IPS-18a (cell line): ENCODE measurements around the gene LPCAT1.

Experiments
- H3K27ac ChIP-seq: one replicate; pipeline ENCODE4 v1.5.1; 2013; ENCODE audit warnings: low read length
- H3K27me3 ChIP-seq: one replicate; pipeline ENCODE4 v1.6.1; 2013; ENCODE audit warnings: mild to moderate bottlenecking, low read length; ENCODE audit not compliant: control insufficient read depth, insufficient read depth
- H3K36me3 ChIP-seq: one replicate; pipeline ENCODE4 v1.6.1; 2013; ENCODE audit warnings: low read depth, low read length; ENCODE audit not compliant: control insufficient read depth
- H3K4me1 ChIP-seq: one replicate; pipeline ENCODE4 v1.6.1; 2013; ENCODE audit warnings: low read depth, low read length; ENCODE audit not compliant: control insufficient read depth
- H3K4me3 ChIP-seq: one replicate; pipeline ENCODE4 v1.5.1; 2013; ENCODE audit warnings: low read length
- H3K9ac ChIP-seq: one replicate; pipeline ENCODE4 v1.6.1; 2013; ENCODE audit warnings: mild to moderate bottlenecking, low read length, moderate library complexity
- H3K9me3 ChIP-seq: one replicate; pipeline ENCODE4 v1.6.1; 2013; ENCODE audit warnings: low read depth, low read length; ENCODE audit not compliant: control insufficient read depth

Gene LPCAT1

DNA sequence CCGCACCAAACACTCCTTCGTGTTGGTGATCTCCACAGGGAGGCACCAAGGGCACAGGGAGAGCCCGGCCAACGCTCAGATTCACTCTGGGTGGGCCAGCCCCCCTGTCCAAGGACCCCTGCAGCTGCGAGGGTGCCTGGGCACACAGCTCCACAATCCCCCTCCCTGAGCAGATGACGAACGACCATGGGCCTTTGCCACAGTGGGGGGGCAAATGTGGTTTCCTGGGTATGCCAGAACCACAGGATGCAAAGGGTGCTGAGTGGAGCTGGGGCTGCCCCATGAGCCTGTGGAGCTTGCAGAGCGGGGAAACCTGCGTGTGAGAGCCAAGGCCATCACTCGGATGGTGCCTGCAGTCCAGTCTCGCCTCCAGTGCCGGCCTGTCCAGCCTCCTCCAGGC, 31.0 kb downstream of the LPCAT1 start:
- Histone ChIP-seq H3K4me3 (no peak overlapping the region), H3K36me3 (peaks cover 65% of the 10 kb centered on the region), H3K9me3 (no peaks in the 10 kb centered on the region), H3K4me1 (no peaks in the 10 kb centered on the region), H3K27ac (no peak overlapping the region), H3K27me3 (no peaks in the 10 kb centered on the region), H3K9ac (no peak overlapping the region)

GRCh38 chr5:1490376-1490775, 33.4 kb downstream of the LPCAT1 start:
- Histone ChIP-seq H3K9ac (no peak overlapping the region), H3K4me1 (no peaks in the 10 kb centered on the region), H3K36me3 (peaks cover 85% of the 10 kb centered on the region), H3K4me3 (no peak overlapping the region), H3K27ac (no peak overlapping the region), H3K9me3 (no peaks in the 10 kb centered on the region), H3K27me3 (no peaks in the 10 kb centered on the region)

GRCh38 chr5:1489754-1490153, 34.0 kb downstream of the LPCAT1 start:
- Histone ChIP-seq H3K4me1 (no peaks in the 10 kb centered on the region), H3K9ac (no peak overlapping the region), H3K9me3 (no peaks in the 10 kb centered on the region), H3K4me3 (no peak overlapping the region), H3K36me3 (peaks cover 89% of the 10 kb centered on the region), H3K27me3 (no peaks in the 10 kb centered on the region), H3K27ac (no peak overlapping the region)

- no peaks in the 10 kb centered on the region for H3K27me3 ChIP-seq
- no peaks in the 10 kb centered on the region for H3K4me1 ChIP-seq
- peaks cover 84% of the 10 kb centered on the region for H3K36me3 ChIP-seq
- H3K9ac ChIP-seq, result no peak overlapping the region
- no peaks in the 10 kb centered on the region for H3K9me3 ChIP-seq
- H3K27ac ChIP-seq, result no peak overlapping the region
- H3K4me3 ChIP-seq, result no peak overlapping the region
Measured at GRCh38 chr5:1488882-1489680, 34.7 kb downstream of the LPCAT1 start.

DNA sequence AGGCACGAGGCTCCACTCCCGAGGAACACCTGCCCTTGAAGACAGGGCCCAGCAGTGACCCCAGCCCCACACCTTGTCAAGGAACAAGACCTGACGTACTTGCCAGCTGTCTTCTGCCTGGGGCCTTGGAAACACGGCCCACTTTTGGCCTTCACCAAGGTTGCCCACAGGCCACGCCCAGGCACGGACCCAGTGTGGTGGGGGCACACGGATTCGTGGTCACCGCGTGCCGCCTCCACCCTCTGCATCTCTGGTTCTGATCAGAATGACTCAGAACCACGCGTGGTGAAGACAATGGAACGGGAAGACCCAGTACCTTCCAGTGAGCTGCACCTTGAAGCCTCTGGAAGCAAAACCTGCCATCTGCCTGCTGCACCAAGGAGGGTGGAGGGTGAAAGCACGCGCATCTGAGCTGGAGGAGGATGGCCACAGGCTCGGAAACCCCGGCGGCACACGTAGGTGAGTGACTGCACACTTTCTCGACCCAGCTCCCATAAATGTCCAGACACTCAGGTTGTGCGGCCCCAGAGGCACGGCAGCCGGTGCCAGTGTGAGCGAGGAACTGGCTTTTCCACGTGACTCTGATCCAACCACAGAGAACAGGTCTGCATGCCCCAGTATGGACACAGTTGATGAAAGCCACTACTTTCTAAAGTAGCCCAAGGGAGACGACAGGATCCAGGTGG, 36.5 kb downstream of the LPCAT1 start:
- Histone ChIP-seq H3K4me3 (no peak overlapping the region), H3K27me3 (no peaks in the 10 kb centered on the region)

GRCh38 chr5:1486271-1486670, 37.5 kb downstream of the LPCAT1 start:
- Histone ChIP-seq H3K9ac (no peak overlapping the region), H3K4me1 (no peaks in the 10 kb centered on the region)

More for the DNA sequence above, 36.5 kb downstream of the LPCAT1 start:
- Histone ChIP-seq H3K36me3 (peaks cover 75% of the 10 kb centered on the region), H3K9ac (no peak overlapping the region), H3K4me1 (no peaks in the 10 kb centered on the region), H3K27ac (no peak overlapping the region), H3K9me3 (no peaks in the 10 kb centered on the region)

DNA sequence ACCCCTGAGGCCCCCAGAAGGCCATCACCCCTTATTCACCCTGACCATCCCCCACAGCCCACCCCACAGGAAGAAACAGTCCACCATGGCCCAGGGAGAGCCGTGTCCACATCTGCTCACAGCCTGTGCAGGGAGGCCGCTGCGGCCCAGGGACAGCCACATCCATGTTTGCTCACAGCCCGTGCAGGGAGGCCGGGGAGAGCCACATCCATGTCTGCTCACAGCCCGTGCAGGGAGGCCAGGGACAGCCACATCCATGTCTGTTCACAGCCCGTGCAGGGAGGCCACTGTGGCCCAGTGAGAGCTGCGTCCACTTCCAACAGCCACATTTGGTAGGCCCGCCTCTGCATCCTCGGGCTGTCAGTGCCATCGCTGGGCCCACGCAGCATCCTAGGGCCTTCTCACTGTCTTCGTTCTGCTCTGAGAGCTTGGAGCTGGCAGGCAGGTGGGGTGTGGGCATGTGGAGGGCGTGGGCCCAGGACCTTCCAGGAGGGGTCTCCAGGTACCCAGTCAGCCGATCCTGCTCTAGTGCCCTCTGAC, 38.1 kb downstream of the LPCAT1 start:
- Histone ChIP-seq H3K27me3 (no peaks in the 10 kb centered on the region), H3K36me3 (peaks cover 61% of the 10 kb centered on the region), H3K9ac (no peak overlapping the region), H3K9me3 (no peaks in the 10 kb centered on the region), H3K4me3 (no peak overlapping the region), H3K4me1 (no peaks in the 10 kb centered on the region), H3K27ac (no peak overlapping the region)

More at GRCh38 chr5:1486271-1486670, 37.5 kb downstream of the LPCAT1 start:
- Histone ChIP-seq H3K27me3 (no peaks in the 10 kb centered on the region), H3K4me3 (no peak overlapping the region), H3K9me3 (no peaks in the 10 kb centered on the region), H3K36me3 (peaks cover 65% of the 10 kb centered on the region), H3K27ac (no peak overlapping the region)

DNA sequence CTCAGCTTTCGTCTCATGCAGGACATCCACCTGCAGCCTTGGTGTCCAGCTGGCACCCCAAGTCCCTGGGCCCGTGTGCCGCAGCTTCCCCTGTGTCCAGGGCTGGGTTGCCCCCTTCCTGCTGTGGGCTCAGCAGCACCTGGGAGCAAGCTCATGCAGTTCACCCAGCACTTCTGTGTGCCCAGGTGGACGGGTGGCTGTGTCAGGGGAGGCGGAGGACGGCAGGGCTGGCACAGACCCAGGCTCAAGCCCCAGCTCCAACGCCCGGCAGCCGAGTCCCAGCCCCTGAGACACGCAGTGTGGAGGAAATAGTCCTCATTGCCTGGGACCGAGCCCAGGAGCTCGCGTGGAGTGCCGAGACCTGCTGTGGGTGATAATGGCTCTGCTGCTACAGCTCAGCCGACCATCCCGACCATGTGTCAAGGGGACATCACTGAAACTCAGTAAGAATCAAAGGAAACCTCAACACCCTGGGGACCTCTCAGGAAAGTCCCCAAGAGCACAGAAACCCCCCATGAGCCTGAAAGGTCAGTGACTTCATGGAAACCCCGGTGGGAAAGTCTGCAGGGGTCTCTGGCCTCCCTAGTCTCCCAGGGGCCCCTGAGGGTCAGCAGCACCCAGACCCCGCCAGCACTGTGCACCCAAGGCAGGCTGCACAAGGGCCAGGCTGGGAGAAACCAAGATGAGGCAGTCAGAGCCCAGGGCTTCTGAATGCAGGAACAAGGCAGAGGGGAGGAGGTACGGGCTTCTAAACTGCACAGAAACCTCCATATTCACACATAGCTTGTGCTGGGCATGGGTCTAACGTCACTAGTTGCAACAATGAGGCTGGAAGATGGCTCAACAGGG, 38.8 kb downstream of the LPCAT1 start:
- Histone ChIP-seq H3K27ac (no peak overlapping the region), H3K4me1 (no peaks in the 10 kb centered on the region), H3K9me3 (no peaks in the 10 kb centered on the region), H3K9ac (no peak overlapping the region), H3K27me3 (no peaks in the 10 kb centered on the region), H3K36me3 (peaks cover 56% of the 10 kb centered on the region), H3K4me3 (no peak overlapping the region)

DNA sequence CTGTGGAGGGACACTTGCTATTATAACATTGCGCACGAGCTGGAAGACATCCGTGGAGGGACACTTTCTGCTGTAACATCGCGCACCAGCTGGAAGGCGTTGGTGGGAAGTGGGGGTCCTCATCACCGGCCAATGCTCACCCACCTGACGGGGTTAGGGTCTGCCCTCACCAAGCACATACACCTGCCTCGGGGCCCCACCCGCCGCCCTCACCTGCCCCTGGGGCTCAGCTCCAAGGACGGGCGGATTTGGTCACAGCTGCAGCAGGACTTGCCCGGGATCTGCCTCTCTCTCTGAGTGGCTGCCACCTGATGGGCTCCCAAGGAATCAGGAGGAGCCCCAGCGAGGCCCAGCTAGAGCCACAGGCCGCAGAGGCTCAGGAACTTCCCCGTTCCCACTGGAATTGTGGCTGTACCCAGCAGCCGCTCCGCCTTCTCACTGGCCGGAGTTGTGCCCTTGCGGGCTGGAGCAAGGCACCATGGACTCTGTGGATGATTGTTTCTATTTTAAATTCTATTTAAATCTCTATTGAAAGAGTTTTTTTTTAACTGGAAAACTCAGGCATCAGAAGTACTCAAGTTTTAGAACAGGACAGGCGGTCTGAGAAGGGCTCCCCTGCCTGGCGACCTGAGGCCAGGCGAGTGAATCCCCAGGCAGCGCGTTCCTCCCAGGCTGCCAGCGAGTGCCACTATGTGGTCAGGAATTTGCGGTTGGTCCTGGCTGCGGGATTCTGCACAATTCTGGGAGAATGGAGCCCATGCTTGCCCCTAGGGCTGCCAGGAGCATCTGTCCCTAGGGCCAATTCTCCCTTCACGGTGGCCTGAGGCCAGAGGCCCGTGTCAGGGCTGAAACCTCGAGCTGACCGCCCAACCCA, 39.7 kb downstream of the LPCAT1 start:
- Histone ChIP-seq H3K4me1 (no peaks in the 10 kb centered on the region), H3K27me3 (no peaks in the 10 kb centered on the region), H3K9me3 (no peaks in the 10 kb centered on the region), H3K4me3 (no peak overlapping the region), H3K36me3 (peaks cover 51% of the 10 kb centered on the region), H3K27ac (no peak overlapping the region), H3K9ac (no peak overlapping the region)

DNA sequence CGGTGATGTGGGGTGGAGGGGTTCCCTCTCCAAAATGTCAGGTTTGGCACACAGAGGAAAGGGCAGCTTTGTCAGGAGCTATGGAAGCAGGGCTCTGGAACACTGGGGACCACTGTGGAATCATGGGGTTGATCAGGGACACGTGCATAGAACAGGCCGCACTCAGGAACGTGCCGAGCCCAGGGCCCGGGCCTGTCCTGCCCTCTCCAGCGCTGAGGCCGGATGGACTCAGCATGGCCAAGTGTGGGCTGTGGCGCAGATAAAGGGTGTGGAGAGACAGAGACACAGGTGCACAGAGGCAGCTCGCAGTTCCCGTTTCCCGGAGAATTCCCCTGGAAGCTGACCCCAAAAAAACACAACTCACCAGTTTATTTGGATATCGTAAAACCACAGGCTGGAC, 40.7 kb downstream of the LPCAT1 start:
- Histone ChIP-seq H3K9ac (no peak overlapping the region), H3K27me3 (no peaks in the 10 kb centered on the region), H3K4me1 (no peaks in the 10 kb centered on the region), H3K4me3 (no peak overlapping the region), H3K27ac (no peak overlapping the region), H3K9me3 (no peaks in the 10 kb centered on the region), H3K36me3 (peaks cover 50% of the 10 kb centered on the region)
